Skeletal muscle cell (primary cell): ENCODE results near the gene RHOD.

Source experiments
- DNase-seq: peaks from one replicate; pipeline ENCODE4 v3.0.0-alpha.2; 2010; ENCODE audit warnings: low read depth
- H3K4me3 ChIP-seq: 2 replicates; pipeline ENCODE4 v1.5.1; 2011; ENCODE audit warnings: low read depth, mild to moderate bottlenecking, control low read depth, low read length, moderate library complexity

Gene RHOD

DNA sequence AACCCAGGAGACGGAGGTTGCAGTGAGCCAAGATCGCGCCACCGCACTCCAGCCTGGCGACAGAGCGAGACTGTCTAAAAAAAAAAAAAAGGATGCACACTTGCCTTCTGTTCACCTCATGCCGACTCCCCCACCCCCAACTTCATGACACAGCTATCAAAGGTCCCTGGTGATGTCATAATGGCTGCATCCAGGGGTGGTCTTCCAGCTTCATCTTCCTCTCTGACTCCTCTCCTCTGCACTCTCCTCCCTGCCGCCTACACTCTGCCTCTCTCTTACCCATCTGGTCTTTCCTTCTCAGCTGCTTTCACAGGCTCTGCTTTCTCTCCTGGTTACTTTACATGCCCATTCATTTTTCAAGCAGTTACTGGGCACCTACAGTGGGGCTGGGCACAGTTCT lies 46.0 kb downstream of the RHOD start:
- no peak overlapping the region for H3K4me3 ChIP-seq
- DNase-seq = no peak

DNA sequence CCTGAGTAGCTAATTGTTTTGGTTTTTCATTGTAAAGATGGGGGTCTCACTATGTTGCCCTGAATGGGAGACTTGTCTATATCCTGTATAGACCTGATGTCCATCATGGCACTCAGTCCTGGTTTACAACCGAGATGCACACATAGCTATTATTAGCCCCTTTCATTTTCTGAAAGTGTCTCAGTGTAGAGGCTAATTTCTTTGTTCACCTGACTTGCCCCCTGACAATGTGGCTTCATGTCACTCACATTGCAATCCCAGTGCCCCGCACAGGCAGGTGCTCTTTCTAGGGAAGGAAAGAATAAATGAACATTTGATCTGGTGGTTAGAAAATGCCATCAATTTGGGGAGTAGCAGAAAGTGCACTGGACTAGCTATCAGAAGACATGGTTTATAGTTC lies 49.3 kb downstream of the RHOD start:
- no peak for DNase-seq
- no peak overlapping the region for H3K4me3 ChIP-seq

DNA sequence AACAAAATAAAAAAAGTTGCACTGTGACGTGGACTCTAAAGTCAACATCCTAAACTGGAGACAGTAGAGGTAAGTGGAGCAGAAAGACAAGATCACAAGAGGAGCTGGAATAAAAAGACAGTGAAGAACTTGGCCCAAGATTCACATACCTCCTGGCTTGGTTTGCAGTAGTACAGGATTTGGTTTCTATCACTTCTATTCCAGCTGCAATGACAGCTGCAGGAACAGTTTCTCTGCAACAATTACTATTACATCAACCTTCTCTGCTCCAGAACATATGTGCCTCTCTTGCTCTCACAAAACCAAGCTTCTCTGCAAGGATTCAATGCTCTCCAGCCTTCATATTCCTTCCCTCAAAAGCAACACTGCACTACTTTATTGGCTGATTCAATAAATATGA lies 54.6 kb downstream of the RHOD start:
- peak; percentile 35 for DNase-seq
- no peak overlapping the region for H3K4me3 ChIP-seq

GRCh38 chr11:67113231-67113721 lies 56.6 kb downstream of the RHOD start:
- no peak overlapping the region for H3K4me3 ChIP-seq
- DNase-seq = no peak

- no peak for DNase-seq
- H3K4me3 ChIP-seq = no peak overlapping the region
These were observed 57.7 kb downstream of the RHOD start for GRCh38 chr11:67114275-67114896.

- no peak for DNase-seq
- H3K4me3 ChIP-seq = no peak overlapping the region
These were observed 60.1 kb downstream of the RHOD start for GRCh38 chr11:67116758-67117105.

GRCh38 chr11:67117176-67117575 lies 60.5 kb downstream of the RHOD start:
- H3K4me3 ChIP-seq = no peak overlapping the region
- DNase-seq = no peak

DNA sequence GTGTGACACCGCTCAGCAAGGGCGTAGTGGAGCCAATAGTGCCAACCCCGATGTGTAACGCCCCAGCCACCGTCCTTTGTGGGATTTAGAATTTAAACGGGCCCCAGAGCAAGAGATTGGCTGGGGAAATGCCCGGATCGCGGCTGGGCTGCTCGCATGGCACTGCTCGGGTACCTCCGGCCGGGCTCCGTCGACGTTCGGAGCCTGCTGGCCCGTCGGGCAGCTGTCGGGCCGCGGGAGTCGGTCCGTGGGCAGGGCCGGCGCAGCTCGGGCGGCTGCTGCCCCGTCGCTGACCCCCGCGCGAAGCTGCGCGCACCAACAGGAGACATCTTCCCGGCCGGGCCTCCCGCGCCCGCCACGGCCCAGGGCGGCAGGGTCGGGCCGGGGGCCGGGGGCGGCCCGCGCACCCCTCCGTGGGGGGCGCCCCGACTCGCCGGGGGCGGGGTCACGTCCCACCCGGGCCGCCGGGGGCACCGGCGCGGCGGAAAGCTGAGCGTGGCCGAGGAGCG lies 61.1 kb downstream of the RHOD start:
- no peak overlapping the region for H3K4me3 ChIP-seq
- no peak for DNase-seq

GRCh38 chr11:67118181-67118766 lies 61.6 kb downstream of the RHOD start:
- peak overlapping the region; percentile 22 for H3K4me3 ChIP-seq
- DNase-seq = no peak

- peak; percentile 96 for DNase-seq
- H3K4me3 ChIP-seq = peak within 1 kb of the TSS; percentile 83
These were observed 62.3 kb downstream of the RHOD start, which contains the start of gene KDM2A for GRCh38 chr11:67118801-67119584. TSS of gene KDM2A (plus strand) at chr11:67119263. CDS start at chr11:67121317, 2,054 bp downstream.

DNA sequence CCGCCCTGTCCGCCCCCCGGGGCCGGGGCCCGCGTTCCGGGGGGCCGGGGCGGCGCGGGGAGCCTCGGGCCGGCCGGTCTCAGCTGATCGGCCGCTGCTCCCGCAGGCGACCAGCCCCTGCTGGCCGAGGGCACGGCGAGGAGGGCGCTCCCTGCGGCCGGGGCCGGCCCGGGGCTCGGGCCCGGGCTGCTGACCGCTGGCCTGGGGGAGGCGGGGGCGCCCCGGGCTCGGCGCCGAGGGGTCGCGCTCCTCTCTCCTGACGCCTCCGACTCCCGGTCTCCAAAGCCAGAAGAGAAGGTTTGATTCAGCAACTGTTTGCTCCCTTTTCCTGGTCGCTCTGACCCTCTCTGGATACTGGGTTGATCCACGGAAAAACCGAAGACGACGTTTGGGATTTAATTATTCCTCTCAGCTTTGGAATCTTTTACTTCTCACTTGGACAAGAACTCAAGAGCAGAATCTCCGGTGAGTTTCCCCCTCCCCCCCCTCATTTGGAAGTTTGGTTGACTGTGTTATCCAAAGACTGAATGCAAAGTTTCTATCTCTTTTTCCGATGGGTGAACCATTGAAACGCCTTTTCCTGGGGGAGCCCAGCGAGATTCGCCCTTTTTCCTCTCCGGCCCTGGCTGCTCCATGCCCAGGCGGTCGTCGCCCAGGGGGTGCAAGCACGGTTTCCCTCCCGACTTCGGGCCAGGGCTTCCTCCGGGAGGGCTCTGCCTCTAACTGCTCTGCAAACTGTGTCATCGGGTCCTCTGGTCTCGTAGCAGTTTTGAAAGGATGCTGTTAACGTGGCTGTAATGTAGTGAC lies 63.1 kb downstream of the RHOD start:
- H3K4me3 ChIP-seq = peak overlapping the region; percentile 83
- no peak for DNase-seq

GRCh38 chr11:67120456-67120855 lies 63.8 kb downstream of the RHOD start:
- peak overlapping the region; percentile 83 for H3K4me3 ChIP-seq
- no peak for DNase-seq

DNA sequence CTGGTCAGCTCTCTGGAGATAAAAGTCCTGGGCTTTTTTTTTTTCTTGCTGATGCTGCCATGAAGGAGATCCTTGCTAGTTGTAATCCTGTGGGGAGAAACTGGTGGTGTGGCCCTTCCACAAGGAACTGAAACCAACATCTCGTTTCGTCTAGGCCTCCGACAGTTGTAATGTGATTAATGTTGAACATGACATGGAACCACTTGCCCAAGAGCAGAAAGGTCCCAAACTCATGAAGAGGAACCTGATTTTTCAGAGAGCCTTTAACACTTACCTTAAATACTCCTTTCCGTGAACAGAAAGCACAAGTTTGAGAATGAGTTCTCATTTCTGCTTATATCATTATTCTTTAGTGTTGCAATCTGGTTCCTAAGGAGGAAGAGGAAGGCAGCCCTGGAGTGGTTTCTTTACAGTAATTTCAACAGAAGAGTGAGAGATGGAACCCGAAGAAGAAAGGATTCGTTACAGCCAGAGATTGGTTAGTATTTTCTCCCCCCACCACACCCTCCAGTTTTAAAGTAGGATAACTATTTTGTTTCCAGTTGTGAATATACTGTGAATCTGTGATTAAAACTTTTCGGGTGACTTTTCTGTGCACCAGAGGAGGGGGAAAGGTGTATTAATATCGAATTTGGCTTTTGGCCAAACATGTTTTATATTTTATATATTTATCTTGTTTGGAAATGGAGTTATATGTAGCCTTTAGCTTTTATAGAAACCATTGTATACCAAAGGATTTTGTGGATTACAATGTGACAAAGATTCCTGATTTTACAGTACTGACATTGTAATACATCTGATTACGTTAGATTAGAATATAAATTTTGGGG lies 64.4 kb downstream of the RHOD start:
- H3K4me3 ChIP-seq = peak overlapping the region; percentile 83
- DNase-seq = no peak
